AG04450 (cell line): ENCODE data around the gene IMMP2L. TPM values are rescaled to one million over a fixed set of nuclear protein-coding genes. Genes with fewer than 3 reads are reported as not detected.

Experiments
- CTCF ChIA-PET: fragments of 300-600, 350-600 bp; formaldehyde crosslinking; extraction: SDS; loops from one replicate; lab custom pipeline; 2022; ENCODE audit warnings: antibody characterized with exemption, inconsistent platforms; lab: Charles Lee
- POLR2A ChIA-PET: fragments of 350-600 bp; formaldehyde crosslinking; extraction: SDS; loops from one replicate; lab custom pipeline; 2021; ENCODE audit warnings: antibody characterized with exemption, inconsistent platforms; lab: Yijun Ruan, JAX
- DNase-seq: peaks from one replicate; pipeline ENCODE4 v3.0.0-alpha.2; 2011; ENCODE audit warnings: low read depth, low spot score
- H3K27ac ChIP-seq: one replicate; pipeline ENCODE4 v1.5.1; 2012; ENCODE audit warnings: low read depth, low read length, control low read depth
- H3K27me3 ChIP-seq: one replicate; pipeline ENCODE4 v1.6.0; 2012; ENCODE audit warnings: low read length; ENCODE audit not compliant: control insufficient read depth, insufficient read depth
- H3K4me3 ChIP-seq: 2 replicates; pipeline ENCODE4 v1.5.1; 2011; ENCODE audit warnings: mild to moderate bottlenecking, low read depth, low read length, control low read depth
- H3K9me3 ChIP-seq: 2 replicates; pipeline ENCODE4 v1.5.1; 2012; ENCODE audit warnings: low read length; ENCODE audit not compliant: control insufficient read depth, insufficient read depth
- polyA plus RNA-seq: library from polyadenylated mRNA; depleted of rRNA; stranded (reverse); fragments of >200 nt; gene quantifications from 2 replicates; pipeline ENCODE4 v1.2.3, GENCODE V29; 2011
- TF ChIP-seq, protein P1 (sequence below): IDR thresholded peaks from 2 replicates; pipeline ENCODE4 v1.5.1; 2011; ENCODE audit warnings: low read depth, low read length, control low read depth, inconsistent platforms

Gene IMMP2L
- polyA plus RNA-seq, 1 experiment, result 8.0 TPM

DNA sequence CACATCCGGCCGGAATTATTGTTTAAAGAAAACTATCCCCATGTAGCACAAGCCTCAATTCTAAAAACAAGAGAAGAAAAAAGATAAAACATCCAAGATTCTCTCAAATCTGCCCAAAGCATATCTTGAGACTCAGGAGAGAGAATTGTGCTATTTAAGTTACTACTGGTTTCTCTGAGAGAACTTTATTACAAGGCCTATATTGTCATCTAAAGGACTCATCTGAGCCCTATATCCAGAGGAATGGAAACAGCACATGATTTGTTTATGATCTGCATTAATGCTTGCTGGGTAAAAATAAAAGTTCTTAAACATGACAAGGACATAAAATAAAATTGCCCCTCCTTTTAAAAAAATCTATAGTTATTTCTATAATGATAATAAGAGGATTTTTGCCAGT, 446.3 kb downstream of the IMMP2L start:
- POLR2A ChIA-PET, result no interaction called here
- Histone ChIP-seq H3K27ac (no peak overlapping the region), H3K4me3 (no peak overlapping the region)

DNA sequence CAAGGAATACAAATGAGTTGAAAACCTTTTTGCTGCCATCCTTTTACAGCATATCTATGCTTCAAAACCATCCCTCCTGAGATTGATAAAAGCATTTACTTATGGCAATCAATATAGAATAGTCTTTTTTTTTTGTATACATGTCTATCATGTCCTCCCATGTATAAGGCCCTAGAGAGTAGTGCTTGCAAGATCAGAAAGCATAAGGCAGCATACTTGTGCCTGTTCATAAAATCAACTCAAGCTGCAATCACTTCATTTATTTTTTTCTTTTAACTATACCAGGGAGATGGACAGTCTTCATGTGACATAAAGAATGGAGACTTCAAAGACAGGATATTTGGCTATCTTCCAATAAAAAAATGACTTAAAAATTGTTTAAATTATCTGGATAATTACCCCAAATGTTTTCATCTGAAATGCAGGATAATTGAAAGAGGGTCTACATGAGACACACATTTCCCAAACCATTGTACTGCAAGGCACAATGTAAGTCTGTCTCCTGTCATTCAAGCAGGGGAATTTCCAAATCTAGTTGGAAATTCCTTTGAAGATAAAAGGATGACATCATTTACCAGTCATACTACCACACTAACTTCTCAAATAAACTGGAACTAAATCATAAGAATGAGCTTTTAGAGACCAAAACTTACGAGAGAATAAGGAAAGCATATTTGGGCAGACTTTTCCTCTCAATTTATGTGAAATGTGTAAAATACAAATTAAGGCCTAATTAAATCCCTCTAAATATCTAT, 448.9 kb downstream of the IMMP2L start:
- no peak overlapping the region for H3K4me3 ChIP-seq
- H3K27ac ChIP-seq, result no peak overlapping the region
- CTCF ChIA-PET, result no interaction called here
- TF ChIP-seq, protein P1, sequence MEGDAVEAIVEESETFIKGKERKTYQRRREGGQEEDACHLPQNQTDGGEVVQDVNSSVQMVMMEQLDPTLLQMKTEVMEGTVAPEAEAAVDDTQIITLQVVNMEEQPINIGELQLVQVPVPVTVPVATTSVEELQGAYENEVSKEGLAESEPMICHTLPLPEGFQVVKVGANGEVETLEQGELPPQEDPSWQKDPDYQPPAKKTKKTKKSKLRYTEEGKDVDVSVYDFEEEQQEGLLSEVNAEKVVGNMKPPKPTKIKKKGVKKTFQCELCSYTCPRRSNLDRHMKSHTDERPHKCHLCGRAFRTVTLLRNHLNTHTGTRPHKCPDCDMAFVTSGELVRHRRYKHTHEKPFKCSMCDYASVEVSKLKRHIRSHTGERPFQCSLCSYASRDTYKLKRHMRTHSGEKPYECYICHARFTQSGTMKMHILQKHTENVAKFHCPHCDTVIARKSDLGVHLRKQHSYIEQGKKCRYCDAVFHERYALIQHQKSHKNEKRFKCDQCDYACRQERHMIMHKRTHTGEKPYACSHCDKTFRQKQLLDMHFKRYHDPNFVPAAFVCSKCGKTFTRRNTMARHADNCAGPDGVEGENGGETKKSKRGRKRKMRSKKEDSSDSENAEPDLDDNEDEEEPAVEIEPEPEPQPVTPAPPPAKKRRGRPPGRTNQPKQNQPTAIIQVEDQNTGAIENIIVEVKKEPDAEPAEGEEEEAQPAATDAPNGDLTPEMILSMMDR, result no peak
- H3K27me3 ChIP-seq, result no peaks in the 10 kb centered on the region
- POLR2A ChIA-PET, result no interaction called here
- no peak for DNase-seq
- H3K9me3 ChIP-seq, result no peaks in the 10 kb centered on the region

More for the DNA sequence above, 446.3 kb downstream of the IMMP2L start:
- Histone ChIP-seq H3K27me3 (no peaks in the 10 kb centered on the region), H3K9me3 (no peaks in the 10 kb centered on the region)
- no peak for DNase-seq
- TF ChIP-seq, protein P1, result no peak
- CTCF ChIA-PET, result no interaction called here

DNA sequence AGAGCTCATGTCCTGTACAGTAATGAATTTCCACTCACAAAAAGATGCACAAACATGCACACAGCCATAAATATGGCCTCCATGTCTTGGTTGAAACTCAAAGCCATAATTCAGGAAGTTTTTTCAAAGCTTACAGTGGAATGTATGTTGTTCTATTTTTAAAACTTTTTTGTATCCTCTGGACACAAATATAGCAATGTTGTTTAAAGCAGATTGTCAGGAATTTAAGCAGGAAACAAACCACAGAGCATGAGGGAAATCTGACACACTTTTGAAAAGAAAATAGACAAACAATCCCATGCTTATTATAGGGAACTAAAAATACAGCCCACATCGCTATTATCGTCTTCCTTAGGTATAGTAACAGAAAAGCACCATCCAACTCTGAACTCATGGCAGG, 449.9 kb downstream of the IMMP2L start:
- H3K4me3 ChIP-seq, result no peak overlapping the region
- no peak overlapping the region for H3K27ac ChIP-seq
- CTCF ChIA-PET, result interaction anchor here (0.6 kb wide), 1 partner anchor 20 kb away, joined by 3 read pairs; no protein-coding TSS in a partner anchor
- TF ChIP-seq, protein P1, result no peak
- no peak for DNase-seq
- POLR2A ChIA-PET, result no interaction called here
- H3K9me3 ChIP-seq, result no peaks in the 10 kb centered on the region
- no peaks in the 10 kb centered on the region for H3K27me3 ChIP-seq

DNA sequence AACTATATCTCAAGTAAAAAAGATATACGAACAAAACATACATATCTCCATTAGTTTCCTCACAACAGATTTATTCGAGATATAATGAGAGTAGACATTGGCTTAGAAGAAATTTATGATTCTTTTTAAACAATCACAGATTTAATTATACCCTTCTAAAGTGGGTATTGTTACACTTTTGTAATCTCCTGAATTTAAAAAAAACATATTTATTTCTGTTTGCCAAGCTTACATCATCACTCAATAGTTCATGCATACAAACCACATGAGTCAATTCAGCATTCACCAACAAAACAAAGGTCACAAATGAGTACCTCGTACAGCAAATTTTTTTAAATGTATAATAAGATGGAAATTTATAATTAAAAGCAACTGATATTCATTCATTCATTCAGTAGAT, 453.8 kb downstream of the IMMP2L start:
- no peaks in the 10 kb centered on the region for H3K27me3 ChIP-seq
- H3K27ac ChIP-seq, result no peak overlapping the region
- CTCF ChIA-PET, result no interaction called here
- POLR2A ChIA-PET, result no interaction called here
- H3K9me3 ChIP-seq, result no peaks in the 10 kb centered on the region
- no peak overlapping the region for H3K4me3 ChIP-seq
- TF ChIP-seq, protein P1, result no peak
- DNase-seq, result no peak

DNA sequence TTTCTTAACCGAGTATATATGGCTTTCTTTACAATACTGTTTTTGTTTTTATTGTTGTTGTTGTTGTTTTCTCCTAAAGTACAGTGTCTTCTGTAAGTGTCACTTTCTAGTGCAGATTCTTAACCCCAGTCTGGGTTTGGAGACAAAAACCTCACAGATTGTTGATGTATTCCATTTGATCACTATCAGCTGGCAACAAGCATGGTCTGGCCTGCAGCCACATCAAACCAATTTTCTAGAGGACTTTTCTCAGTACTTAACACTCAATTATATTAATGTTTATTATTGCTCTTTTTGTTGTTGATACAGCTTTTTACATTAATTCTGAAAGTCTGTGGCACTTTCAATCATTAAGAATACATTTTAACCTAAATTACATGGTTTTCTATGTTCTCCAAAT, 454.3 kb downstream of the IMMP2L start:
- no peak for DNase-seq
- TF ChIP-seq, protein P1, result no peak
- Histone ChIP-seq H3K27ac (no peak overlapping the region), H3K4me3 (no peak overlapping the region), H3K27me3 (no peaks in the 10 kb centered on the region), H3K9me3 (no peaks in the 10 kb centered on the region)
- ChIA-PET POLR2A (interaction anchor here (0.9 kb wide), 1 partner anchor 58 kb away, joined by 3 read pairs; no protein-coding TSS in a partner anchor), CTCF (no interaction called here)
